ENCODE data around the gene RPS19BP1.
"Not testable (repeated sequence)": the region's sequence is repeated elsewhere in the genome, so short reads cannot be mapped to it uniquely, and the experiment has no call there.

DNA sequence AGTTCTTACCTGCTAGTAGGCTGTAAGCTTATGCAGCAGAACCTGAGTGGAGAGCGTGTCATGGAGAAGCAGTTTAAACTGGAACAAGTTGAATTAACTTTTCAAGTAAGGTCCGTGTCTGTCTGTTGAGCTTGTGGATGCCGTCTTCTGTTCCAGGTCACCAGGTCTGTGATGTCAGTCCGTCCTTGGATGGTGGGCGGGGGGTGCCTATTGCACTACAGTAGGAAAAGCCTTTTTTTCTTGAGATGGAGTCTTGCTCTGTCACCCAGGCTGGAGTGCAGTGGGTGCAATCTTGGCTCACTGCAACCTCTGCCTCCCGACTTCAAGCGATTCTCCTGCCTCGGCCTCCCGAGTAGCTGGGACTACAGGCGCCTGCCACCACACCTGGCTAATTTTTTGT is 25.5 kb downstream of the RPS19BP1 start:
- TF ChIP-seq ZNF274 (IDR thresholded peaks at IDR 0.05; ENCODE audit: low read depth, low read length); YY1 (IDR thresholded peaks at IDR 0.05; ENCODE audit: insufficient read depth, insufficient read length): not testable (repeated sequence)
